Measurements from ENCODE around the gene SNED1. TPM values are rescaled to one million over a fixed set of nuclear protein-coding genes. Genes with fewer than 3 reads are reported as not detected.

SNED1 gene
- polyA plus RNA-seq, 3 donors, result 3.3 to 18.1 (median 17.8) TPM

DNA sequence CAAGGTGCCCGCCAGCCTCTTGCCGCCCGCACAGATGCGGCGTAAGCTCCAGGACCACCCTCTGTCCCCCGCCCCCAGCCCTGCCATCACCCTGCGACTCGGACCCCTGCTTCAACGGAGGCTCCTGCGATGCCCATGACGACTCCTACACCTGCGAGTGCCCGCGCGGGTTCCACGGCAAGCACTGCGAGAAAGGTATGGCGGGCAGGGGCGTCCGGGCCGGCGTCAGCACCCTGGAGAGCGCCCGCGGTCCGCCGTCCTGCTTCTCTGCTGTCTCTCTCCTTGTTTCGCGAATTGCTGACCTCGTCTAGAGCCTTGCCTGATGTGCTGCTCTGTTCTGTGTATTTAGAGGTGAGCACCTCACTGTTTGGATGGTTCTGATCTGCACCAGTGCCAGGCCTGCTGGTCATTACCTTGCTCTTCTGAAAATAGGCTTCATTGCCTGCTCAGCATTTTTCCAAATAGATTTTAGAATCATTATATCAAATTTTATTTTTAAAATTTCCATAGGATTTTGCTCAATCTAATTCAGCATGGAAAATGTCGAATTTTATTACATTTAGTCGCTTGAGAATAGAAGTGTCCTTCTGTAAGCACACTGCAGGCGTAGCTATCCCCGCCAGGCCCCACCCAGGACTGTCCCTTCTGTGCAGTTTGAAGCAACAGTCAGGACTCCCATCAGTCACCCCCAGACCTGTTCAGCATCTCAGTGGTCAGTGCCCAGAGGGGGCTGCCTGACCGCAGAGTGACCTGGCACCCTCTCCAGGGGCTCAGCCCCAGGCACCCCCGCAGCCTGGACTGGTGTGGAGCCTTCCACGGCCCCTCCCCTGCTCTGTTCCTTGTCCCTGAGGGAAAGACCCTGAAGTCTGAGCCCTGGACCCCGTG is 51.6 kb downstream of the SNED1 start:
- H3K27ac ChIP-seq (ENCODE audit: low read depth, low read length), result no peak overlapping the region
- WGBS, 3 donors, result 58 to 79% (median 75%) methylated on average over 36 to 38 of the region's 38 CpGs

DNA sequence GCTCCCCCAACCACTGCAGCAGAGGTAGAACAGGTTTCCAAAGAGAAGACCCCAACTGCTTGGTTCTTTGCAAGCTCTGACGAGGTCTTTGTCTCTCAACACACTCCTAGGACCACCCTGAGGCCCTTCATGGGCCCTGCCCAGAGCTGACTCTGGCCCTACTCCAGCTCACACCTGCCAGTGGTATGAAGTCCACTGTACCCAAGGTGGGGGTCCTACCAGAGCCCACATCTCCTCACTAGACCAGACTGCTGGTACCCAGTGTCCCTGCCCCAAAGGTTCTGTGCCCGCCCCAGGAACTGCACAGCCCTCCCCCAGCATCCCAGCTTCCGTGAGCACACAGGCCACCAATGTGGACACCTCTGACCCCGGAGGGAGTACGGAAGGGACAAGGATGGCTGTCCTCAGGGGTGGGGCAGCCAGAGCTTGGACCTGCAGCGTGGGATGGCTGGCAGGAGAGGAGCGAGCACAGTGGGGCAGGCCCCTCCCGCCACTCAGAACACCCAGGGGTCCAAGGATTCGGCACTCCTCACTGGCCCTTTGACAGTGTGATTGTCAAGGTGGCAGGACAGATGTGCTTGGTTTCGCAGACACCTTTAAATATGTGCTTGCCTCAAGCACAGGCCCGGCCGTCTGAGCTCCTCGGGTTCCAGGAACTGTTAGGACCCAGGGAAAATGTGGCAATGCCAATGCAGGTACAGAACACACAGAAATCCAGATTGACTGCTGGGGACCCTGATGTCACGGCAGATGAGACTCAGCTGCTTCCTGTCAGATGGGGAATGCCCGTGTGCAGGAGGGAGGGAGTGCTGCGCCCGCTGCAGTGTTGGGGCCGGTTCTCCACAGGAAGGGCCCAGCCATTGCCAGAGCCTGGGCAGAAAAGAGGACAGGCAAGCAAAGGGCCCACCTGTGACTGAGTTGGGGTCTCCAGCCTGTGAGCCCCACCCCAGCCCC is 52.5 kb downstream of the SNED1 start:
- H3K27ac ChIP-seq (ENCODE audit: low read depth, low read length), result no peak overlapping the region
- WGBS, 3 donors, result 84 to 91% (median 89%) methylated on average over 18 of the region's 18 CpGs

DNA sequence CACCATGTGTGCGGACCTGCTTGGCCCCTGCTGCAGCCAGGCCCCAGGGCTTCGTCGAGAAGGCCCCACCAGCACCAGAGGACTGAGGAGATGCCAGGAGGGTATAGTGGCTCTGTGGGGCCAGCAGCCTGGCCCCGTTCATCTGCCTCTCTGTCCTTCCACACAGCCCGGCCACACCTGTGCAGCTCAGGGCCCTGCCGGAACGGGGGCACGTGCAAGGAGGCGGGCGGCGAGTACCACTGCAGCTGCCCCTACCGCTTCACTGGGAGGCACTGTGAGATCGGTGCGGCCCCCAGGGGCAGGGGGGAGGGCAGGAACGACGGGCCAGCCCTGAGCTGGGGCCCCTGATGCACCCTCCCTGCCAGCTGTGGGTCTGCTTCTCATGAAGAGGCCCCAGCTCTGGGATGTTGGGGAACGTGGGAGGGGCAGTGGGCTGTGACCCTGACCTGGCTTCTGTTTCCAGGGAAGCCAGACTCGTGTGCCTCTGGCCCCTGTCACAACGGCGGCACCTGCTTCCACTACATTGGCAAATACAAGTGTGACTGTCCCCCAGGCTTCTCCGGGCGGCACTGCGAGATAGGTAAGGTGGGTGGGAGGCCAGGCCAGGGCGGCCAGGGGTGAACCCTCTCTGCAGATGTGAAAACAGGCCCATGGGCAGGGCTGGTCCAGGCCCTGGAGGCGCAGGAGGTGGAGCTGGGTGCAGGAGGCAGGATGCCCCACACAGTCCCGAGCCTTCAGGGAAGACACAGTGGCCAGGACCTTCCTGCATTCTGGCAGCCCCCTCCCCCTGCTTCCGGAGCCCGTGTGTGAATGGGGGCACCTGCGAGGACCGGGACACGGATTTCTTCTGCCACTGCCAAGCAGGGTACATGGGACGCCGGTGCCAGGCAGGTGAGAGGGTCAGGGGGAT is 53.4 kb downstream of the SNED1 start:
- 88 to 94% (median 93%) methylated on average over 30 to 33 of the region's 33 CpGs for WGBS, 3 donors
- H3K27ac ChIP-seq (ENCODE audit: low read depth, low read length), result no peak overlapping the region

DNA sequence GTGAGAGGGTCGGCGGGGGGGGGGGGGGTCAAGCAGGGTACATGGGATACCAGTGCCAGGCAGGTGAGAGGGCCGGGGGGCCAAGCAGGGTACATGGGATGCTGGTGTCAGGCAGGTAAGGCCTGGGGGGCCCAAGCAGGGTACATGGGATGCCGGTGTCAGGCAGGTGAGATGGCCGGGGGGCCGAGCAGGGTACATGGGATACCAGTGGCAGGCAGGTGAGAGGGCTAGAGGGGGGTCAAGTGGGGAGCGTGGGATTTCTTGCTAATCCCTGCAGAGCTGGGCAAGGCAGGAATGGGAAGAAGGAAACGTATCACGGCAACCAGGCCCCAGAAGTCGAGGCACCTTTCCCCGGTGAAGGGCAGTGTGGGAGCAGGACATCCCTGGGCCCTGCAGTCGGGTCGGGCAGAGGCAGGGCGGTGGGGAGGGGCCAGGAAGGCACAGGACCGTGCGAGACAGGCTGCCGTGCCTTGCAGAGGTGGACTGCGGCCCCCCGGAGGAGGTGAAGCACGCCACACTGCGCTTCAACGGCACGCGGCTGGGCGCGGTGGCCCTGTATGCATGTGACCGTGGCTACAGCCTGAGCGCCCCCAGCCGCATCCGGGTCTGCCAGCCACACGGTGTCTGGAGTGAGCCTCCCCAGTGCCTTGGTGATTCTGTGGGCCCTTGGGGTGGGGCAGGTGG is 54.4 kb downstream of the SNED1 start:
- no peak overlapping the region for H3K27ac ChIP-seq (ENCODE audit: low read depth, low read length)
- 91 to 95% (median 93%) methylated on average over 29 to 31 of the region's 31 CpGs for WGBS, 3 donors

DNA sequence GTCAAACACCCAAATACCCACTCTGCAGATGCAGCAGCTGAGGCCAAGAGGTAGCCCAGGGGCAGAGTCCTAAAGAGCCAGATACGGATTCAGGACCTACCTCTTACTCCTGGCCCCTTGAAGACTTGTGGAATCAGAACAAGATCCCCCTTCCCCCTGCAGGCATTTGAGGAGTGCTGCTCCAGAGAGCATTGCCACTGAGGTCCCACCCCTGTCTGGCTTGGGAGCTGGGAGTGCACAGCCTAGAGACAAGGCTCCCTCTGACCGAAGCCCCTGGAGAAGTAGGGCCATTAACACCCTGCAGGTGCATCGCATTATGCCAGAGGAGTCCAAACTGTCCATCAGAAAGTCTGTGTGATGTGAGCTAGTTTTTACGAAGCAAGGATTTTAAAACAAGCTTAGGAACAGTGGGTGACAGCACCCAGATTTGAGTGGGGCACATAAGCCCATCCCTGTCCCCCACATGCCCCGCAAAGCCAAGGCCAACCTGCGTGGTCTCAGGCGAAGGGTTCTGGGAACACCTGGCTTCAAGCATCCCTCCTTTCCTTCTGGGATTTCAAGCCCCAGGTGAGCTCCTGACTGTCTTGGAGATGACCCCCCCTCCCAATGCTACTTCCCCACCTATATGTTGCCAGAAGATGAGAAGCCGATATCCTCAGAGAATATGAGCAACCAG is 55.3 kb downstream of the SNED1 start:
- H3K27ac ChIP-seq (ENCODE audit: low read depth, low read length), result no peak overlapping the region
- 92 to 95% (median 94%) methylated on average over 8 of the region's 8 CpGs for WGBS, 3 donors

DNA sequence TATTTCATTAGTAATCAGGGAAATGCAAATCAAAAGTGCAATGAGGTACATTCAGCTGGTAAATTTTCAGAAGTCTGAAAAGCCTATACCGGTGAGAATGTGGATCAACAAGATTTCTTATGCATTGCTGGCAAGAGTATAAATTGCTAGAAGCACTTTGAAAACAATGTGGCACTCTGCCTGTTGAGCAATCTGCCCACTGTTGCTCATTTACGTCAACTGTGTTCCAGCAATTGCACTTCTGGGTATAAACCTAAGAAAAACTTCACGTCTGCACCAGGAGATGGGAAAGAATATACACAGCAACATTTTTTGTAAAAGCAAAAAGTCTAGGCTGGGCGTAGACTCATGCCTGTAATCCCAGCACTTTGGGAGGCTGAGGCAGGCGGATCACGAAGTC is 62.9 kb downstream of the SNED1 start:
- no peak overlapping the region for H3K27ac ChIP-seq (ENCODE audit: low read depth, low read length)
- 71 to 78% (median 75%) methylated on average over 6 of the region's 6 CpGs for WGBS, 3 donors

DNA sequence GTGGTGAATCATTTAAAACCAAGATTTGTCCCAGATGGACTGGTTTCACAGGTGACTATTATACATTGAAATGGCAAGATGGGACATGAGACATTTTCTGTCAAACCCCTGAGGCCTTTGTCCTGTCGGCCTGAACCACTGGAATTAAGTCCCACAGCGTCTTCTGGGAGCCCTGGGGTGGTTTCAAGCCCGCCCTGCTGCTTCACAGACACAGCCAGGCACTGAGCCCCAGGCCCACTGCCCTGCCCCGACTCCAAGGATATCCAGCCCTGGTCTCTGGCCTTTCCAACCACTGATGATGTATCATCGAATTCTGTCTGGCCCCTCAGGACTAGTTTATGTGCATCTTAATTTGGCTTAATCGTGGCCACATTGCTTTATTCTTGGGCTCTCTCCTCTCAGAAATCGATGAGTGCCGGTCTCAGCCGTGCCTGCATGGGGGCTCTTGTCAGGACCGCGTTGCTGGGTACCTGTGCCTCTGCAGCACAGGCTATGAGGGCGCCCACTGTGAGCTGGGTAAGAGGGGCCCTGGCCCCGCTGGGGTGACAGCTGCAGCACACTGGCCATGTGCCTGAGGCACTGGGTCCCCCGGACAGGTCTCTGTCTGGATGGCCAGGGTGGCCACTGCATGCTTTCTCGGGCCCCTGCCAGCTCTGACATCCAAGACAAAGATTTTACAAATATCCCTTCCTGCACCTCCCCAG is 64.1 kb downstream of the SNED1 start:
- no peak overlapping the region for H3K27ac ChIP-seq (ENCODE audit: low read depth, low read length)
- WGBS, 3 donors, result 83 to 86% (median 83%) methylated on average over 15 of the region's 15 CpGs

DNA sequence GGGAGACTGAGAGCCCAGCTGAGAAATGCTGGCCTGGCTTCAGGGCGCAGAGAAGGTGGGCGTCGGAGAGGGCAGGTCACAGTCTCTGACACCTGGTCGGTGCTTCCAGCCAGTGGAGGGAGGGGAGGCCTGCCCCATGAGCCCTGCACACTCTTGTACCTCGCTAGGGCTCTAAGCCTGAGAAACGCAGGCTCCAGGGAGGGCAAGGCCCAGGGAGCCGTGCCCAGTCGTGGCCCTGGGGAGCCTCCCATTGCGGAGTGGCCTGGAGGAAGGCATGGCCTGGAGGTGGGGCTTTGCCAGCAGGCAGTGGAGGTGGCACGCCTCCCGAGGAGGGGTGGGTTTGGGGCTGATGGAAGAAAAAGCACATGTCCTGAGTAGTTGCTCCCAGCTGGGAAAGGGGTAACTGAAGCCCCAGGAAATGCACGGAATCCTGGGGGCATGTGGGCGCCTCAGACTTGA is 64.7 kb downstream of the SNED1 start:
- 53 to 61% (median 60%) methylated on average over 13 of the region's 13 CpGs for WGBS, 3 donors
- no peak overlapping the region for H3K27ac ChIP-seq (ENCODE audit: low read depth, low read length)

DNA sequence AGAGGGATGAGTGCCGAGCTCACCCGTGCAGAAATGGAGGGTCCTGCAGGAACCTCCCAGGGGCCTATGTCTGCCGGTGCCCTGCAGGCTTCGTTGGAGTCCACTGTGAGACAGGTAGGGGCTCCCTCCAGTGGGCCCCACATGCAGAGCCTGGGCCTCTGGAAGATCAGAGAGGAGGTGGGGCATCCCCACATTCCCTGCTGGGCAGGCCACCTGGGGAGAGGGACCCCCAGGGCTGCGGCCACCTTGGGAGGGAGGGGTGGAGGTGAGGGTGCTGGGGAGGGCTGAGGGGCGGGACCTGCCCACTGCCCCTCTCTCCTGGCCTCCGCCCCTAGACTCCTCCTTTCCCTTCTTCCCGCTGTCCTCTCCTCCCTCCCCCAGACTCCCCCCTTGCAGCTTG is 65.2 kb downstream of the SNED1 start:
- 32 to 40% (median 37%) methylated on average over 4 to 8 of the region's 8 CpGs for WGBS, 3 donors

DNA sequence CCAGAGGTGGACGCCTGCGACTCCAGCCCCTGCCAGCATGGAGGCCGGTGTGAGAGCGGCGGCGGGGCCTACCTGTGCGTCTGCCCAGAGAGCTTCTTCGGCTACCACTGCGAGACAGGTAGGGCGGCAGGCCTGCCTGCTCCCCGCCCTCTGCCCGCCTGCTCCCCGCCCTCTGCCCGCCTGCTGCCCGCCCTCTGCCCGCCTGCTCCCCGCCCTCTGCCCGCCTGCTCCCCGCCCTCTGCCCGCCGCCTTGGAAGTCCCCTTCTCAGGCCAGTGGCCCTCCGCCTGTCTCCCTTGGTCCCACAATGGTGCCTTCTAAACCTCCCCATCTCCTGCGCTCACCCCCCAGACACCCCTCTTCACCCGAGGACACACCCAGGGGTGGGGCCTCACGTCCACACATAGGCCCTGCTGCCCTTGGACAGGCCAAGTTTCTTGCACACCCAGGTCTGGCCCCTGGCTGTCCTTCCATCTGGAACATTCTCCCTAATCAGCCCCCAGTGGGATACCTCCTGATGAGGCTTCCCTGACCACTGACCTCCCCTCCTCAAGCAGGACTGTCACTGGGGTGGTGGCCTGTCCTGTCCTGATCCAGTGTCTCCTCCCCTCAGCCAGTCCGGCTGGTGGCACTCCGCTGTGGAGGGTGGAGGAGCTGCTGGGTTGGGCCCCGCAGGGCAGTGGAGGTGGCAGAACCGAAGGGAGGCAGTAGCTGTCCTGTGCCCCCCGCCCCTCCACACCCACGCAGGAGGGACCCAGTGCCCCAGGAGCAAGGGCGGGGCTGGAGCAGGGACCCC is 65.8 kb downstream of the SNED1 start:
- H3K27ac ChIP-seq (ENCODE audit: low read depth, low read length), result no peak overlapping the region
- WGBS, 3 donors, result 28 to 48% (median 42%) methylated on average over 27 to 32 of the region's 32 CpGs

More for the DNA sequence above, 65.2 kb downstream of the SNED1 start:
- no peak overlapping the region for H3K27ac ChIP-seq (ENCODE audit: low read depth, low read length)

DNA sequence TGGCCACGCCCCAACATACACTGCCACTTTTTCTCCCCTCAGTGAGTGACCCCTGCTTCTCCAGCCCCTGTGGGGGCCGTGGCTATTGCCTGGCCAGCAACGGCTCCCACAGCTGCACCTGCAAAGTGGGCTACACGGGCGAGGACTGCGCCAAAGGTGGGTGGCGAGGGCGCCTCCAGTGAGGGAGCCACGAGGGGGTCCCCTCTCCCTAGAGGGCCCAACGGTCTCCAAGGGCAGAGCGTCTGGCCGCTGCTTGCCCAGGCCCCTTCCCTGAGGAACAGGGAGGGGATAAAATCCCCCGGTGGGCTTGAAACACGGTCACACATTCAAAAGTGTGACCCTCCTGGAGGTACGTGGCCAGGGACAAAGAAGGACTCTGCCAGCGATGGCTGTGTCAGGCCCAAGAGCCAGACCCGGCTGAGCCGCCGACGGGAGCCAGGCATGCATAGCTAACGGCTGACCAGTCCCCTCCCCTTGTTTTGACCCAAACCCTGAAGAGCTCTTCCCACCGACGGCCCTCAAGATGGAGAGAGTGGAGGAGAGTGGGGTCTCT is 66.5 kb downstream of the SNED1 start:
- H3K27ac ChIP-seq (ENCODE audit: low read depth, low read length), result no peak overlapping the region
- 84 to 93% (median 92%) methylated on average over 20 to 23 of the region's 23 CpGs for WGBS, 3 donors

DNA sequence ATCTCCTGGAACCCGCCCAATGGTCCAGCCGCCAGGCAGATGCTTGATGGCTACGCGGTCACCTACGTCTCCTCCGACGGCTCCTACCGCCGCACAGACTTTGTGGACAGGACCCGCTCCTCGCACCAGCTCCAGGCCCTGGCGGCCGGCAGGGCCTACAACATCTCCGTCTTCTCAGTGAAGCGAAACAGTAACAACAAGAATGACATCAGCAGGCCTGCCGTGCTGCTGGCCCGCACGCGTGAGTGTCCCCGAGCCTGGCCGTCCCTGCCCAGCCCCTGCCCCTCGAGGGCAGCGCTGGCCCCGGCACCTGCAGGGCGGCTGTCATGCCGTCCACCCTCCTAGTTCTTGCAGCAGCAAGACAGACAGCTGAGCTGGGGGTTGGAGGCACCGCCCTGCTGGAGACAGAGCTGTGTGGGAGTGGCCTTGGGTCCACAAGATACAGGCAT is 67.0 kb downstream of the SNED1 start:
- no peak overlapping the region for H3K27ac ChIP-seq (ENCODE audit: low read depth, low read length)
- WGBS, 3 donors, result 92 to 94% (median 92%) methylated on average over 26 to 27 of the region's 27 CpGs

DNA sequence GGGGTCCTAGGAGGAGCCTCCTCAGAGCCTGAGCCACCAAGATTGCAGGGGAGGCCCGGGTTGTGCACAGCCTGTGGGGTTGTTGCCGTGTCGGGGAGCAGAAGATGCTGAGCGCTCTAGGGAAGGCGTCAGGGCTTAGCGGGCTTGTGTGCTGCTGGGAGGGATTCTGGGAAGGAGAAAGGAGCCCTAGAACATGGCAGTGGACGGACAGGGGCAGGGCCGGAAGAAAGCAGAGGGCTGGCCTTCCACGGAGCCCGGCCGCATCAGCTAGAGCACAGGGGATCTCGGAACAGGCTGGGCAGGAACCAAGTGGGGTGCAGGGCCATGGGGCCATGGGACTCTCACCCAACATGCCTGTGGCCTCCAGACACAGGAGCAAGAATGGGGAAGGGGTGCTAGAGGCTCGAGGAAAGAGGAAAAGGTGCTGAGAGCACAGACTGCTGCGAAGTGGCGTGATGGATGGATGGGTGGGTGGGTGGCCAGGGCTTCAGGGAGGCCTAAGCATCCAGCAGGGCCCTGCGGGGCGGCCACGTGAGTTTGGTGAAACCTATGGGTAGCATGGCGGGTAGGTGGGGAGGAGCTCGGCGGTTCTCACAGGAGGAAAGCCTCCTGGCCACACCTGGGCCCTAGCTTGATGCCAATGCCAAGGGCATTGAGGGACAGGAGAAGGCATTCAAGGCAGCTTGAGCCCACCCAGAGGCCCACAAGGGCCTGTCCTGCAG is 67.9 kb downstream of the SNED1 start:
- 94 to 95% (median 95%) methylated on average over 21 of the region's 21 CpGs for WGBS, 3 donors
- no peak overlapping the region for H3K27ac ChIP-seq (ENCODE audit: low read depth, low read length)

DNA sequence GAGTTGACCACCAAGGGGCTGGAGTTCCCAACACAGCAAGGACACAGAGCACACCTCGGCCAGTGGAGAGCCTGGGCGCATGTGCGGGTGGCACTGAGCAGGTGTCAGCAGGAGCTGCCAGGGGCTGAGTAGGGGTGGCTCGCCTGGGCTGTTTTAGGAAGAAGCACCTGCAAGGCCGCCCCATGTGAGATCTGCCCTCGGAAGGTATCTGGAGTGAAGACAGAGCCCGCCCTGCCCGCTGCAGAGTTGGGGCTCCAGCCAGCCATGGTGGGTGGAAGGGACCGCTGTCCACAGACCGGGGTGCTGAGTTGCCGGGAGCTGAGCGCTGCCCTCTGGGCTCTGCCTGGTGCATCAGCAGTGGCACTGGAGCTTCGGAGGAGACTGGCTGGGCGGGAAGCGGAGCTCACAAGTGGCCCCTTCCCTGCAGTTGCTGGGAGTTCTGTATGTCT is 68.5 kb downstream of the SNED1 start:
- WGBS, 3 donors, result 86 to 90% (median 86%) methylated on average over 15 of the region's 15 CpGs
- H3K27ac ChIP-seq (ENCODE audit: low read depth, low read length), result no peak overlapping the region

All from adipose tissue (tissue), 3 donors.